HepG2 (cell line): Measurements from ENCODE around the gene SETD1B. TPM values are rescaled to one million over a fixed set of nuclear protein-coding genes. Genes with fewer than 3 reads are reported as not detected.

ENCODE experiments used
- EP300 ChIP-seq, 3 experiments: sonication (generic) in 1 of 3; formaldehyde crosslinking in 1 of 3; IDR thresholded peaks; 2 replicates each; pipeline versions ENCODE4 v1.5.1 to v1.6.1; 2011 to 2020; ENCODE audit warnings: low read depth in 2 of 3, low read length in 2 of 3, borderline replicate concordance in 1 of 3, improper control_type of control experiment in 1 of 3, mild to moderate bottlenecking in 1 of 3, missing genetic modification reagents in 1 of 3, moderate library complexity in 1 of 3
- ERF ChIP-seq: IDR thresholded peaks from 2 replicates; pipeline ENCODE4 v1.6.1; 2018; ENCODE audit warnings: missing biosample characterization, missing genetic modification reagents
- FOXJ3 ChIP-seq: sonication (generic); formaldehyde crosslinking; IDR thresholded peaks from 2 replicates; pipeline ENCODE4 v1.4.0; 2020; ENCODE audit warnings: missing genetic modification reagents, mild to moderate bottlenecking, borderline replicate concordance
- HDAC1 ChIP-seq: sonication (generic); formaldehyde crosslinking; IDR thresholded peaks from 2 replicates; pipeline ENCODE4 v1.5.1; 2020; ENCODE audit warnings: mild to moderate bottlenecking, missing genetic modification reagents
- NFE2 ChIP-seq: sonication (generic); formaldehyde crosslinking; IDR thresholded peaks from 2 replicates; pipeline ENCODE4 v1.4.0; 2020; ENCODE audit warnings: missing genetic modification reagents
- RXRA ChIP-seq: sonication (generic); formaldehyde crosslinking; IDR thresholded peaks from 2 replicates; pipeline ENCODE4 v1.5.1; 2020; ENCODE audit warnings: missing genetic modification reagents
- TBX2 ChIP-seq: sonication (generic); formaldehyde crosslinking; IDR thresholded peaks from 2 replicates; pipeline ENCODE4 v1.5.0; 2020; ENCODE audit warnings: missing genetic modification reagents, mild to moderate bottlenecking, borderline replicate concordance
- TFDP1 ChIP-seq: IDR thresholded peaks from 2 replicates; pipeline ENCODE4 v1.6.1; 2016; ENCODE audit warnings: missing compliant biosample characterization, missing genetic modification reagents, borderline replicate concordance
- ZBTB42 ChIP-seq: sonication (generic); formaldehyde crosslinking; IDR thresholded peaks from 2 replicates; pipeline ENCODE4 v1.5.0; 2020; ENCODE audit warnings: mild to moderate bottlenecking, missing genetic modification reagents
- ZSCAN25 ChIP-seq: sonication (generic); formaldehyde crosslinking; IDR thresholded peaks from 2 replicates; pipeline ENCODE4 v1.8.0; 2022; ENCODE audit warnings: mild to moderate bottlenecking, missing genetic modification reagents
- polyA plus RNA-seq, 8 experiments: library from polyadenylated mRNA; depleted of rRNA in 3 of 8; stranded (reverse) in 7 of 8; unstranded in 1 of 8; fragments of >200 nt; fragmentation: Illumina TruSeq in 4 of 8; extraction: Trizol in 4 of 8; gene quantifications; 2 replicates each; pipeline versions ENCODE4 v1.2.1 to v1.2.3, GENCODE V29; 2011 to 2016; ENCODE audit warnings: low read depth in 4 of 8, missing spikeins in 1 of 8, mixed read lengths in 1 of 8; ENCODE audit not compliant: insufficient read depth in 1 of 8
- total RNA-seq, 5 experiments: library from RNA; depleted of rRNA; stranded (reverse); fragments of >200 nt; fragmentation: Illumina TruSeq; extraction: Trizol; gene quantifications; 2 replicates each; pipeline ENCODE4 v1.2.3, GENCODE V29; 2016; ENCODE audit warnings: low read depth in 1 of 5
- TF ChIP-seq, protein P1 (sequence below), 2 experiments: sonication (generic) in 1 of 2; formaldehyde crosslinking in 1 of 2; IDR thresholded peaks; 2 replicates each; pipeline versions ENCODE4 v1.4.0 to v1.6.1; 2018 to 2020; ENCODE audit warnings: missing genetic modification reagents in 2 of 2, borderline replicate concordance in 1 of 2, low read depth in 1 of 2, mild to moderate bottlenecking in 1 of 2, missing biosample characterization in 1 of 2
- TF ChIP-seq, protein P2 (sequence below): IDR thresholded peaks from 2 replicates; pipeline ENCODE4 v1.4.0; 2020; ENCODE audit warnings: mild to moderate bottlenecking, missing genetic modification reagents
- TF ChIP-seq, protein P3 (sequence below): sonication (generic); formaldehyde crosslinking; IDR thresholded peaks from 2 replicates; pipeline ENCODE4 v1.9.0; 2022; ENCODE audit warnings: missing genetic modification reagents, mild to moderate bottlenecking, borderline replicate concordance
- TF ChIP-seq, protein P4 (sequence below): sonication (generic); formaldehyde crosslinking; IDR thresholded peaks from 2 replicates; pipeline ENCODE4 v1.5.0; 2020; ENCODE audit warnings: mild to moderate bottlenecking, missing genetic modification reagents, borderline replicate concordance

The SETD1B gene
- total and polyA plus RNA-seq, 2 of the 13 experiments (the other 11 are each of a cell fraction or from before 2014, with no cell fraction given) = 1.1 to 1.4 TPM

DNA sequence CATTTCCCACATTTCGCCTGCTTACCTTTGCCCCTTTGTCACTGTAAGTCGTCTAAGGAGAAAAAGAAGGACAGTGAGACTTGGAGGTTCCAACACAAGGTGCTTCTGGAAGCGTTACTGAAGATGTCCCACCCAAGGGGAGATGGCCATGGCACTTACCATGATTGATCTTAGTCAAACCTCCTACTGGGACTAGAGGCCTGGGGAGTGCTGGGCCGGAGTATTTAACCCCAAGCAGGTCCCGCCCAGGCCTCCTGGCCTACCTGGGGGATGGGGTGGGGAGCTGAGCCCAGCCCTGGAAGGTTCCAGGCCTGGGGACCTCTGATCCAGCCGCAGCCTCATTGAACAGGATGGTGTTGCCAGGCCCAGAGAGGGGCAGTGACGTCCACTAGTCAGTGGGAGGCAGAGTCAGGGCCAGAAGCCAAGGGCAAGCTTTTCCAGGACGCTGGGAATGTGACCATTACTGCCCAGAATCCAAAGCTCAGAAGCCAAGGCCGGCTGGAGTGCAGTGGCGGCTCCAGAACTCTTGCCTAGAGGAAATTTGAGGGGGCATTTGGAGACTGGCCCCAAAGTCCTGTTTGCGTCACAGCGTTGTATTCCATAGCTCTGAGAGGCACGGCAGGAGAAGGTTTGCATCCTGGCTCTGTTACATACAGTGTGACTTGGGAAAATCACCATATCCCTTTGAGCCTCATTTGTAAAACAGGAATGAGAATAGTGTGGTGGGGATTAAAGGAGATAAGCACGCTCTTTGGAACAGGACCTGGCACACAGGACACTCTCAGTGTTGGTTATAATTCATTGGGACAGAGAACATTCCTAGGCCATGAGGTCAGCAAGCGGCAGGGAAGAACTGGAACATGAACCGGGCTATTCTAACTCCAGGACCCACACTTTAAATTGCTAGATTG is 55.1 kb downstream of the SETD1B start, which contains the start of gene HPD (continued):
- TF ChIP-seq TFDP1 (CRISPR knock-in tag) (peak; percentile 49; the same call in 1 of the 2 replicates), FOXJ3 (CRISPR knock-in tag) (peak; percentile 49; the same call in 1 of the 2 replicates), NFE2 (CRISPR knock-in tag) (no peak), ZBTB42 (no peak), RXRA (CRISPR knock-in tag) (peak; percentile 74; the same call in 1 of the 2 replicates), TBX2 (CRISPR knock-in tag) (0 out of 2 replicates have a peak, but pooled peaks have one; percentile 56), ERF (no peak), ZSCAN25 (CRISPR knock-in tag) (peak; percentile 18; the same call in 1 of the 2 replicates), EP300 (IDR thresholded peaks at IDR 0.05; ENCODE audit: low read depth in 2 of 2, low read length in 2 of 2) (peak in 1 of 2 experiments; percentile 33; a peak in 1 of 4 replicates), EP300 (CRISPR knock-in tag; IDR thresholded peaks at IDR 0.05; ENCODE audit: borderline replicate concordance) (peak; percentile 36; the same call in 1 of the 2 replicates), HDAC1 (peak; percentile 50; the same call in 1 of the 2 replicates)
- TF ChIP-seq, protein P1, sequence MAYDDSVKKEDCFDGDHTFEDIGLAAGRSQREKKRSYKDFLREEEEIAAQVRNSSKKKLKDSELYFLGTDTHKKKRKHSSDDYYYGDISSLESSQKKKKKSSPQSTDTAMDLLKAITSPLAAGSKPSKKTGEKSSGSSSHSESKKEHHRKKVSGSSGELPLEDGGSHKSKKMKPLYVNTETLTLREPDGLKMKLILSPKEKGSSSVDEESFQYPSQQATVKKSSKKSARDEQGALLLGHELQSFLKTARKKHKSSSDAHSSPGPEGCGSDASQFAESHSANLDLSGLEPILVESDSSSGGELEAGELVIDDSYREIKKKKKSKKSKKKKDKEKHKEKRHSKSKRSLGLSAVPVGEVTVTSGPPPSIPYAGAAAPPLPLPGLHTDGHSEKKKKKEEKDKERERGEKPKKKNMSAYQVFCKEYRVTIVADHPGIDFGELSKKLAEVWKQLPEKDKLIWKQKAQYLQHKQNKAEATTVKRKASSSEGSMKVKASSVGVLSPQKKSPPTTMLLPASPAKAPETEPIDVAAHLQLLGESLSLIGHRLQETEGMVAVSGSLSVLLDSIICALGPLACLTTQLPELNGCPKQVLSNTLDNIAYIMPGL (CRISPR knock-in tag; IDR thresholded peaks at IDR 0.05; ENCODE audit: borderline replicate concordance in 1 of 2, low read depth in 1 of 2) = peak; percentile 19 to 65; a peak in 2 of 4 replicates
- TF ChIP-seq, protein P2, sequence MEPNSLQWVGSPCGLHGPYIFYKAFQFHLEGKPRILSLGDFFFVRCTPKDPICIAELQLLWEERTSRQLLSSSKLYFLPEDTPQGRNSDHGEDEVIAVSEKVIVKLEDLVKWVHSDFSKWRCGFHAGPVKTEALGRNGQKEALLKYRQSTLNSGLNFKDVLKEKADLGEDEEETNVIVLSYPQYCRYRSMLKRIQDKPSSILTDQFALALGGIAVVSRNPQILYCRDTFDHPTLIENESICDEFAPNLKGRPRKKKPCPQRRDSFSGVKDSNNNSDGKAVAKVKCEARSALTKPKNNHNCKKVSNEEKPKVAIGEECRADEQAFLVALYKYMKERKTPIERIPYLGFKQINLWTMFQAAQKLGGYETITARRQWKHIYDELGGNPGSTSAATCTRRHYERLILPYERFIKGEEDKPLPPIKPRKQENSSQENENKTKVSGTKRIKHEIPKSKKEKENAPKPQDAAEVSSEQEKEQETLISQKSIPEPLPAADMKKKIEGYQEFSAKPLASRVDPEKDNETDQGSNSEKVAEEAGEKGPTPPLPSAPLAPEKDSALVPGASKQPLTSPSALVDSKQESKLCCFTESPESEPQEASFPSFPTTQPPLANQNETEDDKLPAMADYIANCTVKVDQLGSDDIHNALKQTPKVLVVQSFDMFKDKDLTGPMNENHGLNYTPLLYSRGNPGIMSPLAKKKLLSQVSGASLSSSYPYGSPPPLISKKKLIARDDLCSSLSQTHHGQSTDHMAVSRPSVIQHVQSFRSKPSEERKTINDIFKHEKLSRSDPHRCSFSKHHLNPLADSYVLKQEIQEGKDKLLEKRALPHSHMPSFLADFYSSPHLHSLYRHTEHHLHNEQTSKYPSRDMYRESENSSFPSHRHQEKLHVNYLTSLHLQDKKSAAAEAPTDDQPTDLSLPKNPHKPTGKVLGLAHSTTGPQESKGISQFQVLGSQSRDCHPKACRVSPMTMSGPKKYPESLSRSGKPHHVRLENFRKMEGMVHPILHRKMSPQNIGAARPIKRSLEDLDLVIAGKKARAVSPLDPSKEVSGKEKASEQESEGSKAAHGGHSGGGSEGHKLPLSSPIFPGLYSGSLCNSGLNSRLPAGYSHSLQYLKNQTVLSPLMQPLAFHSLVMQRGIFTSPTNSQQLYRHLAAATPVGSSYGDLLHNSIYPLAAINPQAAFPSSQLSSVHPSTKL (CRISPR knock-in tag) = peak; percentile 24; the same call in 1 of the 2 replicates
- TF ChIP-seq, protein P3, sequence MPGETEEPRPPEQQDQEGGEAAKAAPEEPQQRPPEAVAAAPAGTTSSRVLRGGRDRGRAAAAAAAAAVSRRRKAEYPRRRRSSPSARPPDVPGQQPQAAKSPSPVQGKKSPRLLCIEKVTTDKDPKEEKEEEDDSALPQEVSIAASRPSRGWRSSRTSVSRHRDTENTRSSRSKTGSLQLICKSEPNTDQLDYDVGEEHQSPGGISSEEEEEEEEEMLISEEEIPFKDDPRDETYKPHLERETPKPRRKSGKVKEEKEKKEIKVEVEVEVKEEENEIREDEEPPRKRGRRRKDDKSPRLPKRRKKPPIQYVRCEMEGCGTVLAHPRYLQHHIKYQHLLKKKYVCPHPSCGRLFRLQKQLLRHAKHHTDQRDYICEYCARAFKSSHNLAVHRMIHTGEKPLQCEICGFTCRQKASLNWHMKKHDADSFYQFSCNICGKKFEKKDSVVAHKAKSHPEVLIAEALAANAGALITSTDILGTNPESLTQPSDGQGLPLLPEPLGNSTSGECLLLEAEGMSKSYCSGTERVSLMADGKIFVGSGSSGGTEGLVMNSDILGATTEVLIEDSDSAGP (CRISPR knock-in tag) = peak; percentile 71; the same call in 1 of the 2 replicates
- TF ChIP-seq, protein P4, sequence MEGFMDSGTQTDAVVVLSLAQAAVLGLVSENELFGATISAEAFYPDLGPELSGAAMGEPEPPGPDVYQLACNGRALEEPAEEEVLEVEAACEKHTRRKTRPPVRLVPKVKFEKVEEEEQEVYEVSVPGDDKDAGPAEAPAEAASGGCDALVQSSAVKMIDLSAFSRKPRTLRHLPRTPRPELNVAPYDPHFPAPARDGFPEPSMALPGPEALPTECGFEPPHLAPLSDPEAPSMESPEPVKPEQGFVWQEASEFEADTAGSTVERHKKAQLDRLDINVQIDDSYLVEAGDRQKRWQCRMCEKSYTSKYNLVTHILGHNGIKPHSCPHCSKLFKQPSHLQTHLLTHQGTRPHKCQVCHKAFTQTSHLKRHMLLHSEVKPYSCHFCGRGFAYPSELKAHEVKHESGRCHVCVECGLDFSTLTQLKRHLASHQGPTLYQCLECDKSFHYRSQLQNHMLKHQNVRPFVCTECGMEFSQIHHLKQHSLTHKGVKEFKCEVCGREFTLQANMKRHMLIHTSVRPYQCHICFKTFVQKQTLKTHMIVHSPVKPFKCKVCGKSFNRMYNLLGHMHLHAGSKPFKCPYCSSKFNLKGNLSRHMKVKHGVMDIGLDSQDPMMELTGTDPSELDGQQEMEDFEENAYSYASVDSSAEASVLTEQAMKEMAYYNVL (CRISPR knock-in tag) = peak; percentile 82; the same call in 1 of the 2 replicates
